ENCODE data around the gene C2orf42. TPM values are rescaled to one million over a fixed set of nuclear protein-coding genes. Genes with fewer than 3 reads are reported as not detected.
A peak's percentile ranks its signal among the peaks of the same experiment; 100 is the strongest.
"Not testable (repeated sequence)": the region's sequence is repeated elsewhere in the genome, so short reads cannot be mapped to it uniquely, and the experiment has no call there.

Gene C2orf42
- total and polyA plus RNA-seq, 5 donors from 2014 or later, result 21.0 to 38.4 (median 23.6) TPM

DNA sequence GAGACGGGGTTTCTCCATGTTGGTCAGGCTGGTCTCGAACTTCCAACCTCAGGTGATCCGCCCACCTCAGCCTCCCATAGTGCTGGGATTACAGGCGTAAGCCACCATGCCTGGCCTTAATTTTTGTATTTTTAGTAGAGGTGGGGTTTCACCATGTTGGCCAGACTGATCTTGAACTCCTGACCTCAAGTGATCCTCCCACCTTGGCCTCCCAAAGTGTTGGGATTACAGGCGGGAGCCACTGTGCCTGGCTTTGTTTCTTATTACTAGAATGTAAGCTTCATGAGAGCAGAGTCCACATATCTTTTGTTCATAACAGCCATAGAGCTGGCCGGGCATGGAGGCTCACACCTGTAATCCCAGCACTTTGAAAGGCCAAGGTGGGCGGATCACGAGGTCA is 84.7 kb downstream of the C2orf42 start:
- H3K9me3 ChIP-seq (ENCODE audit: control insufficient read depth in 2 of 2, low read length in 2 of 2); H3K27ac ChIP-seq (ENCODE audit: insufficient read depth, low read length, poor library complexity, severe bottlenecking); H3K9me3 Mint-ChIP-seq; H3K27ac Mint-ChIP-seq; H3K36me3 ChIP-seq (ENCODE audit: control insufficient read depth, insufficient read depth, low read length); H3K27me3 Mint-ChIP-seq; DNase-seq; H3K4me3 ChIP-seq (ENCODE audit: low read depth, low read length); ATAC-seq (ENCODE audit: low read depth in 2 of 2); H3K27me3 ChIP-seq (ENCODE audit: control insufficient read depth, insufficient read depth, low read length); H3K36me3 Mint-ChIP-seq: not testable (repeated sequence)
- Mint-ChIP-seq H3K4me3 (peak overlapping the region in 2 of 4 donors; percentile 35 to 89), H3K4me1 (peaks cover 37 to 74% (median 47%) of the 10 kb centered on the region in 4 donors)
- H3K4me1 ChIP-seq (ENCODE audit: control insufficient read depth, insufficient read depth, low read length, poor library complexity, severe bottlenecking), result peaks cover 62% of the 10 kb centered on the region

DNA sequence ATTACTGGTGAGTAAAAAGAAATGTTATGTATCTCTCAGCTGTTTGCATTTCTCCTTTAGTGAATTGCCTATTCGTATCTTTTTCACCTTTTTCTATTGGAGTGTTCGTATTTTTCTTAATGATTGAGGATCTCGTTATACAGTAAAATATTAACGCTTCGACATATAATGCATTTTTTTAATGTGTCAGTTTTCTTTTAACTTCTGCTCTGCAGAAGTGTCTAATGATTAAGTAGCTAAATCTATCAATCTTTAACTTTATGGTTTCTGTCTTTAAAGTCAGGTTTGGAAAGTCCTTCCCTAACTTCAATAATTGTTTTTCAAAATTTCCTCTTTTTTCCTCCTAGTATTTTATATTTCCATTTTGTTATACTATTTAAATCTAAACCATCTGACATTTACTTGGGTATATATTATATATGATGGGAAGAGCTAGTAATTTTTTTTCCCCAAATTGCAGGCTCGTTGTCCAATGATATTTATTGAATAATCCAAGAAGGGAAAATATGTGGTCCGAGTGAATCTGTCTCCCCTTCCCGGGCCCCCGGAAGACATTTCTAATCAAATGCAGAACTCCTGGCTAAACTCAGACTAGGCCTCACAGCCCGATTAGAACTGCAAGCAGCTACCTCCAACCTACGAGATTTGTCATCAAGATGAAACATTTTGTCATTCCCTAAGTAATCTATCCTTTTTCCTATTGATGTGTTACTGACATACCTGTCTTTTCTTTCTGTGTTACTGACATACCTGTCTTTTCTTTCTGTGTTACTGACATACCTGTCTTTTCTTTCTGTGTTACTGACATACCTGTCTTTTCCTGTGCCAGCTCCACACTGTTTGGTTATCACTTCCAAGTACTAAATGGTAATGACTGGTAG is 86.3 kb downstream of the C2orf42 start:
- Mint-ChIP-seq H3K36me3 (no peaks in the 10 kb centered on the region), H3K9me3 (peaks cover 0 to 1% (median 0%) of the 10 kb centered on the region in 7 donors), H3K4me1 (peaks cover 32 to 59% (median 40%) of the 10 kb centered on the region in 4 donors), H3K27me3 (no peaks in the 10 kb centered on the region), H3K4me3 (peak overlapping the region; percentile 68 to 94 (median 82)), H3K27ac (peak overlapping the region; percentile 92 to 98 (median 93))
- DNase-seq, result peak in 2 of 3 donors; percentile 41 to 69
- peak overlapping the region; percentile 78 for H3K4me3 ChIP-seq (ENCODE audit: low read depth, low read length)
- ATAC-seq (ENCODE audit: low read depth in 2 of 2), result no peak
- H3K27ac ChIP-seq (ENCODE audit: insufficient read depth, low read length, poor library complexity, severe bottlenecking), result peak overlapping the region; percentile 75
- H3K36me3 ChIP-seq (ENCODE audit: control insufficient read depth, insufficient read depth, low read length), result no peaks in the 10 kb centered on the region
- no peaks in the 10 kb centered on the region for H3K9me3 ChIP-seq (ENCODE audit: control insufficient read depth in 2 of 2, low read length in 2 of 2)
- no peaks in the 10 kb centered on the region for H3K27me3 ChIP-seq (ENCODE audit: control insufficient read depth, insufficient read depth, low read length)
- H3K4me1 ChIP-seq (ENCODE audit: control insufficient read depth, insufficient read depth, low read length, poor library complexity, severe bottlenecking), result peaks cover 48% of the 10 kb centered on the region

DNA sequence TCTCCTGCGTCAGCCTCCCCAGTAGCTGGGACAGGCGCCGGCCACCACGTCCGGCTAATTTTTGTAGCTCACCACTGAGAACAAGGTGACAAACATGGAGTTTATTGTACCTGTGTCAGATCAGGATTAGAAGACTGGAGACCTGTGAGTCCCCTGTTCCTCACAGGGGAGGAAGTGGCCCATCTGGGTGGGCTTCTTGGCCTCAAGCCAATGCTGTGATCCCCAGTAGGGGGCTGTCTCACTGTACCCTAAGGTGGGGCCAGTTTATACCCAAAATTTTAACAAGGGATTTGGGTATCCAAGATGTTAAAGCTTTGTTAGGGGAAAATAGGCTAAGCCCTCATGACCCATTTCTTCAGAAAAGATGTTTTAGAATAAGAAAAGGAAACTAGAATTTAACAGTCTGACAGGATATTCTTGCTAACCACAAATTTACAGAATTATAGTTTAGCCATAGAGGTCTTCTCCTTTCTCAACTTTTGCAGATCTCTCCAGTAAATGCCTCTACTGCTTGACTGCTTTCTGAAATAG is 87.2 kb downstream of the C2orf42 start:
- DNase-seq, result peak in 2 of 3 donors; percentile 56 to 63
- Mint-ChIP-seq H3K4me1 (peaks cover 26 to 55% (median 36%) of the 10 kb centered on the region in 4 donors), H3K4me3 (peak overlapping the region; percentile 68 to 88 (median 82)), H3K27ac (peak overlapping the region; percentile 92 to 93 (median 93)), H3K9me3 (peaks cover 0 to 1% (median 0%) of the 10 kb centered on the region in 7 donors), H3K27me3 (no peaks in the 10 kb centered on the region), H3K36me3 (no peaks in the 10 kb centered on the region)
- no peaks in the 10 kb centered on the region for H3K27me3 ChIP-seq (ENCODE audit: control insufficient read depth, insufficient read depth, low read length)
- H3K27ac ChIP-seq (ENCODE audit: insufficient read depth, low read length, poor library complexity, severe bottlenecking), result peak overlapping the region; percentile 75
- H3K4me3 ChIP-seq (ENCODE audit: low read depth, low read length), result peak overlapping the region; percentile 78
- peaks cover 41% of the 10 kb centered on the region for H3K4me1 ChIP-seq (ENCODE audit: control insufficient read depth, insufficient read depth, low read length, poor library complexity, severe bottlenecking)
- ATAC-seq (ENCODE audit: low read depth in 2 of 2), result peak; percentile 48 to 49
- H3K9me3 ChIP-seq (ENCODE audit: control insufficient read depth in 2 of 2, low read length in 2 of 2), result no peaks in the 10 kb centered on the region
- no peaks in the 10 kb centered on the region for H3K36me3 ChIP-seq (ENCODE audit: control insufficient read depth, insufficient read depth, low read length)

- ATAC-seq (ENCODE audit: low read depth in 2 of 2); H3K27me3 ChIP-seq (ENCODE audit: control insufficient read depth, insufficient read depth, low read length); H3K27ac ChIP-seq (ENCODE audit: insufficient read depth, low read length, poor library complexity, severe bottlenecking); H3K9me3 Mint-ChIP-seq; H3K36me3 Mint-ChIP-seq; DNase-seq; H3K9me3 ChIP-seq (ENCODE audit: control insufficient read depth in 2 of 2, low read length in 2 of 2); H3K4me3 ChIP-seq (ENCODE audit: low read depth, low read length); H3K27me3 Mint-ChIP-seq; H3K36me3 ChIP-seq (ENCODE audit: control insufficient read depth, insufficient read depth, low read length): not testable (repeated sequence)
- H3K4me3 Mint-ChIP-seq, result peak overlapping the region in 2 of 4 donors; percentile 21 to 41
- H3K4me1 ChIP-seq (ENCODE audit: control insufficient read depth, insufficient read depth, low read length, poor library complexity, severe bottlenecking), result peaks cover 29% of the 10 kb centered on the region
- peak overlapping the region; percentile 50 to 93 (median 53) for H3K27ac Mint-ChIP-seq
- H3K4me1 Mint-ChIP-seq, result peaks cover 23 to 46% (median 27%) of the 10 kb centered on the region in 4 donors
Measured at GRCh38 chr2:70102323-70102905, 88.4 kb downstream of the C2orf42 start.

DNA sequence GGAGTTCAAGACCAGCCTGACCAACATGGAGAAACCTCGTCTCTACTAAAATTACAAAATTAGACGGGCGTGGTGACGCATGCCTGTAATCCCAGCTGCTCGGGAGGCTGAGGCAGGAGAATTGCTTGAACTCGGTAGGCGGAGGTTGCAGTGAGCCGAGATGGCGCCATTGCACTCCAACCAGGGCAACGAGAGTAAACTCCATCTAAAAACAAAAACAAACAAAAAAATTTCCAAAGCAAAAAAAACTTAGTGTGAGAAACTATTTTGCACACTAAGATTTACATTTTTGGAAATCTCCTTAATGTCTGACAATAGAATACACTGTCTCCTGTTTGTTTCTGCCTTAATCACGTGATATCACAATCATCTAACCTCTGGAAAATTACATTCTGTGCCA is 89.1 kb downstream of the C2orf42 start:
- peaks cover 28% of the 10 kb centered on the region for H3K4me1 ChIP-seq (ENCODE audit: control insufficient read depth, insufficient read depth, low read length, poor library complexity, severe bottlenecking)
- not testable (repeated sequence) for H3K9me3 ChIP-seq (ENCODE audit: control insufficient read depth in 2 of 2, low read length in 2 of 2); H3K27me3 Mint-ChIP-seq; ATAC-seq (ENCODE audit: low read depth in 2 of 2); H3K9me3 Mint-ChIP-seq; DNase-seq; H3K27ac ChIP-seq (ENCODE audit: insufficient read depth, low read length, poor library complexity, severe bottlenecking); H3K27ac Mint-ChIP-seq; H3K36me3 Mint-ChIP-seq; H3K4me3 ChIP-seq (ENCODE audit: low read depth, low read length); H3K36me3 ChIP-seq (ENCODE audit: control insufficient read depth, insufficient read depth, low read length); H3K27me3 ChIP-seq (ENCODE audit: control insufficient read depth, insufficient read depth, low read length); H3K4me3 Mint-ChIP-seq
- H3K4me1 Mint-ChIP-seq, result peaks cover 19 to 41% (median 24%) of the 10 kb centered on the region in 4 donors

GRCh38 chr2:70101174-70101573 is 89.6 kb downstream of the C2orf42 start:
- H3K9me3 Mint-ChIP-seq, result no peaks in the 10 kb centered on the region
- H3K4me1 ChIP-seq (ENCODE audit: control insufficient read depth, insufficient read depth, low read length, poor library complexity, severe bottlenecking), result peaks cover 29% of the 10 kb centered on the region
- no peak overlapping the region for H3K4me3 ChIP-seq (ENCODE audit: low read depth, low read length)
- no peaks in the 10 kb centered on the region for H3K36me3 Mint-ChIP-seq
- no peaks in the 10 kb centered on the region for H3K36me3 ChIP-seq (ENCODE audit: control insufficient read depth, insufficient read depth, low read length)
- H3K9me3 ChIP-seq (ENCODE audit: control insufficient read depth in 2 of 2, low read length in 2 of 2), result no peaks in the 10 kb centered on the region
- peaks cover 19 to 41% (median 24%) of the 10 kb centered on the region in 4 donors for H3K4me1 Mint-ChIP-seq
- ATAC-seq (ENCODE audit: low read depth in 2 of 2) (no peak), DNase-seq (no peak)
- no peak overlapping the region for H3K27ac Mint-ChIP-seq
- H3K4me3 Mint-ChIP-seq, result no peak overlapping the region
- H3K27me3 Mint-ChIP-seq, result no peaks in the 10 kb centered on the region
- no peak overlapping the region for H3K27ac ChIP-seq (ENCODE audit: insufficient read depth, low read length, poor library complexity, severe bottlenecking)
- H3K27me3 ChIP-seq (ENCODE audit: control insufficient read depth, insufficient read depth, low read length), result no peaks in the 10 kb centered on the region

Measured in CD4-positive, CD25-positive, alpha-beta regulatory T cell (primary cell).